ENCODE results near the gene PGAM2.
"Not testable (repeated sequence)": the region's sequence is repeated elsewhere in the genome, so short reads cannot be mapped to it uniquely, and the experiment has no call there.

PGAM2 gene

DNA sequence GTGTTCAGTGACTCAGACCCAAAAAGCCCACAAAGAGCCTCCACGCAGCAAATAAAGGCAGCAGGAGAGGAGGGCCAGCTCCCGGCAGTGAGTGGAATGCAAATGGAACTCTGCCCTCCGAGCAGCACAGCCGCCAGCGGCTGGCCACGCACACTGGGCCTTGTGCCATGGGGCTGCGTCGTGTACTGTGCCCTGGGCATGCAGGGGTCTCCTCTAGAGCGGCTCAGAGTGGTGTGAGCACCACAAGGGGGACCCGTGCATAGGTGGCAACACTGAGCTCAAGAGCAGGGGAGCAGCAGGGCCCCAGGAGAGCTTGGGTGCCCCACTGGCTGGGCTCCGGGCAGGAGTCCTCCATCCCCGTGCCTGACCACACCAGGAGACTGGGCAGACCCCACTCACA lies 50.3 kb downstream of the PGAM2 start:
- H3K27me3 ChIP-seq (ENCODE audit: insufficient read depth, low read length); H3K4me1 ChIP-seq (ENCODE audit: insufficient read depth, low read length); H3K4me3 ChIP-seq (ENCODE audit: low read length); H3K36me3 ChIP-seq (ENCODE audit: insufficient read depth, low read length); H3K9me3 ChIP-seq (ENCODE audit: low read length); H2AFZ ChIP-seq (ENCODE audit: low read depth, low read length): not testable (repeated sequence)

Data from neuron (in vitro differentiated cells).